HEK293T (cell line): ENCODE measurements around the gene ZNF287.

Experiments
- BHLHE40 ChIP-seq: fragments of 450-650 bp; IDR thresholded peaks from 2 replicates; pipeline ENCODE4 v1.6.1; 2016; ENCODE audit warnings: mild to moderate bottlenecking, moderate library complexity, borderline replicate concordance
- FOXK2 ChIP-seq: fragments of 450-650 bp; IDR thresholded peaks from 2 replicates; pipeline ENCODE4 v1.6.1; 2016; ENCODE audit warnings: mild to moderate bottlenecking
- FOXM1 ChIP-seq: fragments of 450-650 bp; IDR thresholded peaks from 2 replicates; pipeline ENCODE4 v1.6.1; 2017; ENCODE audit warnings: mild to moderate bottlenecking, borderline replicate concordance

DNA sequence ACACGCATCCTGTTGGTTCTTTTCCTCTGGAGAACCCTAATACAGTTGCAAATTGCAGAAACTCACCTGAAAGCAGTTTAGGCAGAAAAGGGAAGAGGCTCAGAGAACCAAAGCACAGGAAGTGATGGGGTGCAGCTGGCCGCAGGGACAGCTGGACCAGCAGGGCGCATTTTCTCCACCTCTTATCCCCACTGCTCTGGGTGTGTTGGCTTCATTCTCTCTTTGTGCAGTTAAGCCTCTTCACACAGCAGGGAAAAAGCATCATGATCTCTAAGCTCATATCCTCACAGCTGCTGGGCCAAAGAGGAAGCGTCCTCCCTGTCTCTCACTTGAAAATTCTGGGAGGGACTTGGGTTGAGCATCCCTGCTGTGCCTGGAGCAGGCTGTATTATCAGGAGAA, 57.0 kb downstream of the ZNF287 start:
- TF ChIP-seq FOXK2 (no peak), FOXM1 (no peak), BHLHE40 (no peak)
